IMR-90 (cell line): ENCODE results near the gene STX1B.

Source experiments
- CEBPB ChIP-seq: IDR thresholded peaks from 2 replicates; pipeline ENCODE4 v1.6.1; 2012; ENCODE audit warnings: low read depth, low read length, improper control_type of control experiment
- NFE2L2 ChIP-seq: fragments of 150-350 bp; IDR thresholded peaks from 2 replicates; pipeline ENCODE4 v1.6.1; 2016; ENCODE audit warnings: low read depth, mild to moderate bottlenecking, low read length
- POLR2A ChIP-seq: IDR thresholded peaks from 2 replicates; pipeline ENCODE4 v1.6.1; 2012; ENCODE audit warnings: mild to moderate bottlenecking, low read depth, low read length
- RAD21 ChIP-seq: IDR thresholded peaks from 2 replicates; pipeline ENCODE4 v1.6.1; 2012; ENCODE audit warnings: low read length, improper control_type of control experiment
- SMC3 ChIP-seq: fragments of 150-350 bp; IDR thresholded peaks from 2 replicates; pipeline ENCODE4 v1.6.1; 2016; ENCODE audit warnings: low read depth, mild to moderate bottlenecking, antibody characterized with exemption, low read length, moderate library complexity
- TF ChIP-seq, protein P1 (sequence below): conservative IDR thresholded peaks from 2 replicates; pipeline ENCODE4 v1.5.1; 2012; ENCODE audit warnings: mild to moderate bottlenecking, low read depth, low read length, improper control_type of control experiment
- TF ChIP-seq, protein P2 (sequence below): fragments of 150-350 bp; IDR thresholded peaks from 2 replicates; pipeline ENCODE4 v1.6.1; 2017; ENCODE audit warnings: mild to moderate bottlenecking, antibody characterized with exemption, low read length, low read depth

DNA sequence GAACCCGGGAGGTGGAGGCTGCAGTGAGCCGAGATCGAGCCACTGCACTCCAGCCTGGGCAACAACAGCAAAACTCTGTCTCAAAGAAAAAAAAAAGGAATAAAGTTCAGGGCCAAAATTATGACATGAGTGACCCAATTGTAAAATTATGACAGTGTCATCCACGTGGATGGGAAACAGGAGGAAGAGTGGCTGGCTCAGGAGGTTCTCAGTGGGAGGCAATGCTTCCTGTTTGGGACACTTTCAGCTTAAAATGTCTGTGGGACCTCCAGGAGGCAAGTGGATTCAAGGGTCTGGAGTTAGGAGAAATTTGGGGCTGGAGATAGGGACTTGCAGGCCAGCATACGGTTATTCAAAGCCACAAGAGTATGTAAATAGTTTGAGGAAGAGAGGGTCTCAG lies 14.9 kb upstream of the STX1B start:
- TF ChIP-seq, protein P1, sequence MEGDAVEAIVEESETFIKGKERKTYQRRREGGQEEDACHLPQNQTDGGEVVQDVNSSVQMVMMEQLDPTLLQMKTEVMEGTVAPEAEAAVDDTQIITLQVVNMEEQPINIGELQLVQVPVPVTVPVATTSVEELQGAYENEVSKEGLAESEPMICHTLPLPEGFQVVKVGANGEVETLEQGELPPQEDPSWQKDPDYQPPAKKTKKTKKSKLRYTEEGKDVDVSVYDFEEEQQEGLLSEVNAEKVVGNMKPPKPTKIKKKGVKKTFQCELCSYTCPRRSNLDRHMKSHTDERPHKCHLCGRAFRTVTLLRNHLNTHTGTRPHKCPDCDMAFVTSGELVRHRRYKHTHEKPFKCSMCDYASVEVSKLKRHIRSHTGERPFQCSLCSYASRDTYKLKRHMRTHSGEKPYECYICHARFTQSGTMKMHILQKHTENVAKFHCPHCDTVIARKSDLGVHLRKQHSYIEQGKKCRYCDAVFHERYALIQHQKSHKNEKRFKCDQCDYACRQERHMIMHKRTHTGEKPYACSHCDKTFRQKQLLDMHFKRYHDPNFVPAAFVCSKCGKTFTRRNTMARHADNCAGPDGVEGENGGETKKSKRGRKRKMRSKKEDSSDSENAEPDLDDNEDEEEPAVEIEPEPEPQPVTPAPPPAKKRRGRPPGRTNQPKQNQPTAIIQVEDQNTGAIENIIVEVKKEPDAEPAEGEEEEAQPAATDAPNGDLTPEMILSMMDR: no peak
- no peak for TF ChIP-seq NFE2L2
- TF ChIP-seq POLR2A: no peak
- no peak for TF ChIP-seq CEBPB
- TF ChIP-seq RAD21: no peak
- no peak for TF ChIP-seq SMC3
- TF ChIP-seq, protein P2, sequence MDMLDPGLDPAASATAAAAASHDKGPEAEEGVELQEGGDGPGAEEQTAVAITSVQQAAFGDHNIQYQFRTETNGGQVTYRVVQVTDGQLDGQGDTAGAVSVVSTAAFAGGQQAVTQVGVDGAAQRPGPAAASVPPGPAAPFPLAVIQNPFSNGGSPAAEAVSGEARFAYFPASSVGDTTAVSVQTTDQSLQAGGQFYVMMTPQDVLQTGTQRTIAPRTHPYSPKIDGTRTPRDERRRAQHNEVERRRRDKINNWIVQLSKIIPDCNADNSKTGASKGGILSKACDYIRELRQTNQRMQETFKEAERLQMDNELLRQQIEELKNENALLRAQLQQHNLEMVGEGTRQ: no peak
